ENCODE data around the gene OTX1. TPM values are rescaled to one million over a fixed set of nuclear protein-coding genes. Genes with fewer than 3 reads are reported as not detected.

The OTX1 gene
- polyA plus RNA-seq, 1 experiment, result not detected

GRCh38 chr2:63046552-63046951, 4.1 kb upstream of the OTX1 start:
- Histone ChIP-seq H3K9me3 (ENCODE audit: control insufficient read depth, insufficient read depth, low read length) (peaks cover 24% of the 10 kb centered on the region), H3K27me3 (ENCODE audit: control insufficient read depth, insufficient read depth, low read length) (peaks cover 43% of the 10 kb centered on the region), H3K4me3 (ENCODE audit: low read depth, low read length) (no peak overlapping the region), H3K27ac (ENCODE audit: low read depth, low read length) (no peak overlapping the region)
- TF ChIP-seq CTCF (IDR thresholded peaks at IDR 0.05; ENCODE audit: low read depth, low read length), result no peak
- DNase-seq (ENCODE audit: low read depth, low spot score), result no peak
- ChIA-PET POLR2A (no interaction called here), CTCF (interaction anchor here (0.6 kb wide), 1 partner anchor 445 kb away, joined by 3 read pairs; no protein-coding TSS in a partner anchor)

- DNase-seq (ENCODE audit: low read depth, low spot score), result no peak
- H3K4me3 ChIP-seq (ENCODE audit: low read depth, low read length), result no peak overlapping the region
- peaks cover 47% of the 10 kb centered on the region for H3K27me3 ChIP-seq (ENCODE audit: control insufficient read depth, insufficient read depth, low read length)
- peaks cover 28% of the 10 kb centered on the region for H3K9me3 ChIP-seq (ENCODE audit: control insufficient read depth, insufficient read depth, low read length)
- ChIA-PET POLR2A (no interaction called here), CTCF (interaction anchor here (0.6 kb wide), 1 partner anchor 444 kb away, joined by 3 read pairs; no protein-coding TSS in a partner anchor)
- TF ChIP-seq CTCF (IDR thresholded peaks at IDR 0.05; ENCODE audit: low read depth, low read length), result no peak
- H3K27ac ChIP-seq (ENCODE audit: low read depth, low read length), result no peak overlapping the region
Measured at GRCh38 chr2:63046961-63047320, 3.7 kb upstream of the OTX1 start.

GRCh38 chr2:63047321-63048279, 3.0 kb upstream of the OTX1 start:
- no peak for DNase-seq (ENCODE audit: low read depth, low spot score)
- ChIA-PET POLR2A (no interaction called here), CTCF (interaction anchor here (0.6 kb wide), 1 partner anchor 443 kb away, joined by 3 read pairs; no protein-coding TSS in a partner anchor)
- peaks cover 54% of the 10 kb centered on the region for H3K27me3 ChIP-seq (ENCODE audit: control insufficient read depth, insufficient read depth, low read length)
- TF ChIP-seq CTCF (IDR thresholded peaks at IDR 0.05; ENCODE audit: low read depth, low read length), result no peak
- no peak overlapping the region for H3K4me3 ChIP-seq (ENCODE audit: low read depth, low read length)
- H3K27ac ChIP-seq (ENCODE audit: low read depth, low read length), result no peak overlapping the region
- H3K9me3 ChIP-seq (ENCODE audit: control insufficient read depth, insufficient read depth, low read length), result peaks cover 33% of the 10 kb centered on the region

GRCh38 chr2:63048367-63049171, 2.1 kb upstream of the OTX1 start:
- Histone ChIP-seq H3K27ac (ENCODE audit: low read depth, low read length) (no peak overlapping the region), H3K4me3 (ENCODE audit: low read depth, low read length) (no peak overlapping the region), H3K9me3 (ENCODE audit: control insufficient read depth, insufficient read depth, low read length) (peaks cover 43% of the 10 kb centered on the region), H3K27me3 (ENCODE audit: control insufficient read depth, insufficient read depth, low read length) (peaks cover 63% of the 10 kb centered on the region)
- DNase-seq (ENCODE audit: low read depth, low spot score), result no peak
- TF ChIP-seq CTCF (IDR thresholded peaks at IDR 0.05; ENCODE audit: low read depth, low read length), result no peak
- ChIA-PET POLR2A (no interaction called here), CTCF (interaction anchor here (0.6 kb wide), 2 partner anchors 222 to 1150 kb away, joined by 3 to 5 read pairs; no protein-coding TSS in a partner anchor)
